ENCODE data around the gene LY6G6C. TPM values are rescaled to one million over a fixed set of nuclear protein-coding genes. Genes with fewer than 3 reads are reported as not detected.

The LY6G6C gene
- total RNA-seq, 1 donor: not detected

GRCh38 chr6:31717499-31718222, 3.9 kb downstream of the LY6G6C start:
- Histone ChIP-seq H3K27me3 (ENCODE audit: insufficient read depth, low read length) (peaks cover 6% of the 10 kb centered on the region), H2AFZ (ENCODE audit: low read length) (no peak overlapping the region), H3K9me3 (ENCODE audit: low read depth, low read length) (no peaks in the 10 kb centered on the region), H3K27ac (ENCODE audit: low read depth, low read length) (no peak overlapping the region), H3K79me2 (ENCODE audit: insufficient read depth, low read length) (no peaks in the 10 kb centered on the region), H3K4me1 (ENCODE audit: insufficient read depth, low read length) (no peaks in the 10 kb centered on the region), H3K4me2 (ENCODE audit: insufficient read depth, low read length) (no peak overlapping the region), H3K4me3 (ENCODE audit: insufficient read depth, low read length) (no peak overlapping the region), H3K36me3 (ENCODE audit: insufficient read depth, low read length) (no peaks in the 10 kb centered on the region), H4K20me1 (ENCODE audit: insufficient read depth, low read length) (no peaks in the 10 kb centered on the region)
- DNase-seq (ENCODE audit: insufficient read length, low spot score, missing footprints): peak; percentile 66
- no peak for TF ChIP-seq CTCF (IDR thresholded peaks at IDR 0.05; ENCODE audit: extremely low read depth, low read depth, low read length)

- H3K9me3 ChIP-seq (ENCODE audit: low read depth, low read length): no peaks in the 10 kb centered on the region
- H4K20me1 ChIP-seq (ENCODE audit: insufficient read depth, low read length): no peaks in the 10 kb centered on the region
- peak within 1 kb of the TSS; percentile 47 for H2AFZ ChIP-seq (ENCODE audit: low read length)
- no peak within 1 kb of the TSS for H3K4me2 ChIP-seq (ENCODE audit: insufficient read depth, low read length)
- H3K4me1 ChIP-seq (ENCODE audit: insufficient read depth, low read length): no peaks in the 10 kb centered on the region
- H3K36me3 ChIP-seq (ENCODE audit: insufficient read depth, low read length): no peaks in the 10 kb centered on the region
- no peak within 1 kb of the TSS for H3K27ac ChIP-seq (ENCODE audit: low read depth, low read length)
- H3K27me3 ChIP-seq (ENCODE audit: insufficient read depth, low read length): peaks cover 12% of the 10 kb centered on the region
- peak; percentile 73 for DNase-seq (ENCODE audit: insufficient read length, low spot score, missing footprints)
- no peak within 1 kb of the TSS for H3K4me3 ChIP-seq (ENCODE audit: insufficient read depth, low read length)
- H3K79me2 ChIP-seq (ENCODE audit: insufficient read depth, low read length): no peaks in the 10 kb centered on the region
- TF ChIP-seq CTCF (IDR thresholded peaks at IDR 0.05; ENCODE audit: extremely low read depth, low read depth, low read length): no peak
Measured at GRCh38 chr6:31715022-31715958, 6.3 kb downstream of the LY6G6C start, which contains the start of gene LY6G6D. LY6G6D (plus strand) TSS chr6:31715348; CDS start chr6:31715356, 8 bp downstream.

- Histone ChIP-seq H2AFZ (ENCODE audit: low read length) (peak overlapping the region; percentile 47), H4K20me1 (ENCODE audit: insufficient read depth, low read length) (no peaks in the 10 kb centered on the region), H3K4me1 (ENCODE audit: insufficient read depth, low read length) (no peaks in the 10 kb centered on the region), H3K4me2 (ENCODE audit: insufficient read depth, low read length) (no peak overlapping the region), H3K27ac (ENCODE audit: low read depth, low read length) (no peak overlapping the region), H3K9me3 (ENCODE audit: low read depth, low read length) (no peaks in the 10 kb centered on the region), H3K36me3 (ENCODE audit: insufficient read depth, low read length) (no peaks in the 10 kb centered on the region), H3K27me3 (ENCODE audit: insufficient read depth, low read length) (peaks cover 12% of the 10 kb centered on the region), H3K4me3 (ENCODE audit: insufficient read depth, low read length) (no peak overlapping the region), H3K79me2 (ENCODE audit: insufficient read depth, low read length) (no peaks in the 10 kb centered on the region)
- no peak for TF ChIP-seq CTCF (IDR thresholded peaks at IDR 0.05; ENCODE audit: extremely low read depth, low read depth, low read length)
- DNase-seq (ENCODE audit: insufficient read length, low spot score, missing footprints): peak; percentile 65
Measured at GRCh38 chr6:31713991-31714684, 7.4 kb downstream of the LY6G6C start.

All from osteoblast (primary cell).